Left ventricle myocardium inferior (tissue), 1 donor: ENCODE measurements around the gene SLC39A7. TPM values are rescaled to one million over a fixed set of nuclear protein-coding genes. Genes with fewer than 3 reads are reported as not detected.

ENCODE experiments used
- DNase-seq: peaks from one replicate; pipeline ENCODE4 v3.0.0-alpha.2; 2020
- H3K27ac ChIP-seq: fragments of 200-600 bp; replicated peaks from 2 replicates; pipeline ENCODE4 v1.8.0; 2021
- H3K27me3 ChIP-seq: fragments of 200-600 bp; 2 replicates; pipeline ENCODE4 v1.8.0; 2021; ENCODE audit warnings: low read depth
- H3K36me3 ChIP-seq: fragments of 200-600 bp; 2 replicates; pipeline ENCODE4 v1.8.0; 2021
- H3K4me1 ChIP-seq: fragments of 200-600 bp; 2 replicates; pipeline ENCODE4 v1.8.0; 2021
- H3K4me3 ChIP-seq: fragments of 200-600 bp; 2 replicates; pipeline ENCODE4 v1.8.0; 2021; ENCODE audit warnings: mild to moderate bottlenecking, moderate library complexity
- H3K9me3 ChIP-seq: fragments of 200-600 bp; replicated peaks from 2 replicates; pipeline ENCODE4 v1.8.0; 2021
- intact Hi-C: fragments of 100-400 bp; cut with micrococcal nuclease; formaldehyde crosslinking; loops from one replicate; pipeline ENCODE4 v1.11.0; 2022
- total RNA-seq: library from RNA; stranded (reverse); fragmentation: NEBNext Ultra II Directional; extraction: Animal tissue kit (Norgen Biotek cat#: 25700); gene quantifications from one replicate; pipeline ENCODE4 v1.2.1, GENCODE V29; 2021
- TF ChIP-seq, protein P1 (sequence below): fragments of 200-600 bp; IDR thresholded peaks from 2 replicates; pipeline ENCODE4 v1.8.0; 2021; ENCODE audit warnings: antibody characterized with exemption, mild to moderate bottlenecking, borderline replicate concordance
- donor health status: DM: no; HTN: yes; CAD: no; lungs with severe emphysema.

SLC39A7 gene
- total RNA-seq, 1 donor from 2014 or later = 50.5 TPM

- no peak for DNase-seq
Observed at GRCh38 chr6:33171016-33171879, 29.4 kb upstream of the SLC39A7 start.

GRCh38 chr6:33171880-33172687 lies 28.6 kb upstream of the SLC39A7 start:
- intact Hi-C loops = no loop called here
- TF ChIP-seq, protein P1, sequence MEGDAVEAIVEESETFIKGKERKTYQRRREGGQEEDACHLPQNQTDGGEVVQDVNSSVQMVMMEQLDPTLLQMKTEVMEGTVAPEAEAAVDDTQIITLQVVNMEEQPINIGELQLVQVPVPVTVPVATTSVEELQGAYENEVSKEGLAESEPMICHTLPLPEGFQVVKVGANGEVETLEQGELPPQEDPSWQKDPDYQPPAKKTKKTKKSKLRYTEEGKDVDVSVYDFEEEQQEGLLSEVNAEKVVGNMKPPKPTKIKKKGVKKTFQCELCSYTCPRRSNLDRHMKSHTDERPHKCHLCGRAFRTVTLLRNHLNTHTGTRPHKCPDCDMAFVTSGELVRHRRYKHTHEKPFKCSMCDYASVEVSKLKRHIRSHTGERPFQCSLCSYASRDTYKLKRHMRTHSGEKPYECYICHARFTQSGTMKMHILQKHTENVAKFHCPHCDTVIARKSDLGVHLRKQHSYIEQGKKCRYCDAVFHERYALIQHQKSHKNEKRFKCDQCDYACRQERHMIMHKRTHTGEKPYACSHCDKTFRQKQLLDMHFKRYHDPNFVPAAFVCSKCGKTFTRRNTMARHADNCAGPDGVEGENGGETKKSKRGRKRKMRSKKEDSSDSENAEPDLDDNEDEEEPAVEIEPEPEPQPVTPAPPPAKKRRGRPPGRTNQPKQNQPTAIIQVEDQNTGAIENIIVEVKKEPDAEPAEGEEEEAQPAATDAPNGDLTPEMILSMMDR = no peak
- DNase-seq = no peak
- Histone ChIP-seq H3K9me3 (no peaks in the 10 kb centered on the region), H3K4me1 (no peaks in the 10 kb centered on the region), H3K27ac (no peak overlapping the region), H3K4me3 (no peak overlapping the region), H3K27me3 (no peaks in the 10 kb centered on the region), H3K36me3 (no peaks in the 10 kb centered on the region)

More at GRCh38 chr6:33171016-33171879, 29.4 kb upstream of the SLC39A7 start:
- Histone ChIP-seq H3K27me3 (no peaks in the 10 kb centered on the region), H3K27ac (no peak overlapping the region), H3K4me1 (no peaks in the 10 kb centered on the region), H3K36me3 (no peaks in the 10 kb centered on the region), H3K9me3 (no peaks in the 10 kb centered on the region), H3K4me3 (no peak overlapping the region)
- intact Hi-C loops = no loop called here
- TF ChIP-seq, protein P1 = no peak

DNA sequence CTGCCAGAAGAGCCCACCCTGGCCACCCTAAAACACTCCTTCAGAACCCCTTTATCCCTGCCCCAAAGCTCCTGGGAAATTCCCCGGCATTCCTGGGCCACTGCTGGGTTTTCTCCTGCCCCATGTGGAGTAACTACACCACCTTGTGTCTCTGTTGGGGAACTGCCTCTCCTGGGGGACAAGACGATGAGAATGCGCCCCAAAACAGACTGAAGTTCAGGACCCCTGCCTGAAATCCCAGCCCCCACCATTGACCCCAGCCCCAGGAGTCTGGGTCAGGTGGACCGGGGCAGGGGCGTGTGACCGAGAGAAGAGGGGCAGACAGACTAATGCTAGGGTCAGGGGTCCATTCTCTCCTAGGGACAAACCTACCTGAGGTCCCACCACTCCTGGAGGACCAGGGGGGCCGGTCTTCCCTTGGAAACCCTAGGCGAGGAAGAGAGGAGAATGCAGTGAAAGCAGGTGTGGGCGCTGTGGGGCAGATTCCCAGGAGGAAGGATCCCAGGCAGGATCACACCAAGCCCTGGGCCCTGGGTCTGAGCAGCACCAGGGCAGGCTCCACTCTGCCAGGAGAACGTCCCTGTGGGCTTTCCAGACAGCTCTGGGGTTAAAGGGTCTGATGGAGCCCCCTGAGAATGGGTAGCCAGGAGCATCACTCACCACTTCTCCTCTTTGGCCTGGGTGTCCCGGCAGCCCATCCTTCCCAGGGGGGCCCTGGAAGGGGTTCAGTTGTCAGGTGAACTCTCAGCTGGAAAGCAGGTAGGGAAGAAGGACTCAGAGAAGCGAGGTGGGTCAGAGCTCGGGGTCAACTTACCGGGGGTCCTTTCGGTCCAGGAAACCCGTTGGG lies 27.8 kb upstream of the SLC39A7 start:
- Histone ChIP-seq H3K4me1 (no peaks in the 10 kb centered on the region), H3K27ac (no peak overlapping the region), H3K36me3 (no peaks in the 10 kb centered on the region), H3K9me3 (no peaks in the 10 kb centered on the region), H3K27me3 (no peaks in the 10 kb centered on the region), H3K4me3 (no peak overlapping the region)
- no peak for DNase-seq
- TF ChIP-seq, protein P1 = peak; percentile 59
- intact Hi-C loops = no loop called here

GRCh38 chr6:33173535-33174180 lies 27.0 kb upstream of the SLC39A7 start:
- H3K27me3 ChIP-seq = no peaks in the 10 kb centered on the region
- TF ChIP-seq, protein P1 = no peak
- intact Hi-C loops = no loop called here
- no peaks in the 10 kb centered on the region for H3K4me1 ChIP-seq
- no peak overlapping the region for H3K4me3 ChIP-seq
- no peaks in the 10 kb centered on the region for H3K9me3 ChIP-seq
- no peak overlapping the region for H3K27ac ChIP-seq
- DNase-seq = no peak
- no peaks in the 10 kb centered on the region for H3K36me3 ChIP-seq
